Measurements from ENCODE around the gene IMPA2.

GRCh38 chr18:12031181-12031580 lies 49.9 kb downstream of the IMPA2 start:
- TF ChIP-seq CTCF (IDR thresholded peaks at IDR 0.05; ENCODE audit: poor library complexity) (no peak), EZH2phosphoT487 (IDR thresholded peaks at IDR 0.05; ENCODE audit: low read depth, severe bottlenecking, unreplicated experiment) (no peak), EZH2 (IDR thresholded peaks at IDR 0.05; ENCODE audit: borderline replicate concordance) (no peak)

Measured in hepatocyte (in vitro differentiated cells).